K562 (cell line): ENCODE data around the gene KRTAP21-2. TPM values are rescaled to one million over a fixed set of nuclear protein-coding genes. Genes with fewer than 3 reads are reported as not detected.
"Not testable (repeated sequence)": the region's sequence is repeated elsewhere in the genome, so short reads cannot be mapped to it uniquely, and the experiment has no call there.

Experiments used
- ATAC-seq: fragments of 200-7000 bp; cut with Tn5 transposase; 3 replicates; pipeline ENCODE4 v1.9.1; 2020; ENCODE audit warnings: moderate library complexity
- BruUV-seq: library from RNA; stranded (reverse); fragments of 400-500 nt; replicated peaks from 2 replicates; lab custom pipeline; 2021; lab: Mats Ljungman, UMichigan
- CTCF ChIA-PET: fragments of 300-600 bp; formaldehyde crosslinking; extraction: SDS; loops from one replicate; lab custom pipeline; 2021; ENCODE audit warnings: low intra/inter-chr PET ratio; lab: Yijun Ruan, JAX
- POLR2A ChIA-PET: fragments of 300-600, 350-650 bp; sonication (Branson Sonifier 250); formaldehyde crosslinking; extraction: SDS; loops from one replicate; lab custom pipeline; 2021; ENCODE audit warnings: antibody characterized with exemption, inconsistent platforms; lab: Yijun Ruan, JAX
- DNase-seq, 4 experiments: peaks; one replicate each; pipeline versions ENCODE4 v3.0.0 to v3.0.0-alpha.2; 2011 to 2018; ENCODE audit warnings: low spot score in 3 of 4, mixed read lengths in 3 of 4; ENCODE audit errors: extremely low read depth in 1 of 4
- FAIRE-seq: peaks from 2 replicates; lab custom pipeline; 2011; peaks lifted over from hg19 to GRCh38; lab: Jason Lieb, UNC
- H2AFZ ChIP-seq: 2 replicates; pipeline ENCODE4 v1.6.0; 2011; ENCODE audit warnings: low read depth, low read length, control low read depth, inconsistent platforms
- H3K27ac ChIP-seq: fragments of 200-600 bp; 3 replicates; pipeline ENCODE4 v1.8.0; 2011; ENCODE audit warnings: low read depth, mild to moderate bottlenecking, control low read depth, inconsistent platforms, low read length, moderate library complexity, mixed read lengths; ENCODE audit errors: extremely low read depth
- H3K27me3 ChIP-seq, 2 experiments: fragments of 300-600 bp in 1 of 2; 2 replicates in 1 of 2; 3 replicates in 1 of 2; pipeline versions ENCODE4 v1.6.0 to v1.8.0; 2011; ENCODE audit warnings: inconsistent platforms in 2 of 2, low read length in 2 of 2, mild to moderate bottlenecking in 1 of 2, mixed read lengths in 1 of 2, moderate library complexity in 1 of 2; ENCODE audit not compliant: control insufficient read depth in 2 of 2, insufficient read depth in 2 of 2
- H3K36me3 ChIP-seq: fragments of 300-600 bp; 3 replicates; pipeline ENCODE4 v1.8.0; 2011; ENCODE audit warnings: mild to moderate bottlenecking, low read length, inconsistent platforms; ENCODE audit not compliant: control insufficient read depth, insufficient read depth
- H3K4me1 ChIP-seq, 2 experiments: fragments of 200-600 bp in 1 of 2; replicated peaks in 1 of 2; 2 replicates in 1 of 2; 3 replicates in 1 of 2; pipeline versions ENCODE4 v1.5.1 to v1.8.0; 2011; ENCODE audit warnings: inconsistent platforms in 2 of 2, low read length in 2 of 2, mild to moderate bottlenecking in 1 of 2, mixed read lengths in 1 of 2, moderate library complexity in 1 of 2; ENCODE audit not compliant: control insufficient read depth in 2 of 2, insufficient read depth in 2 of 2
- H3K4me2 ChIP-seq: 2 replicates; pipeline ENCODE4 v1.6.1; 2011; ENCODE audit warnings: low read length, control low read depth, inconsistent platforms, mixed read lengths; ENCODE audit not compliant: insufficient read depth
- H3K4me3 ChIP-seq: fragments of 200-600 bp; sonication (generic), shearing (Covaris generic); 2 replicates; pipeline ENCODE4 v1.5.1; 2016; ENCODE audit warnings: control low read depth, inconsistent platforms
- H3K79me2 ChIP-seq: fragments of 200-600 bp; 3 replicates; pipeline ENCODE4 v1.8.0; 2011; ENCODE audit warnings: low read length, inconsistent platforms; ENCODE audit not compliant: control insufficient read depth, insufficient read depth
- H3K9ac ChIP-seq, 2 experiments: 2 replicates each; pipeline versions ENCODE4 v1.6.0 to v1.6.1; 2011; ENCODE audit warnings: low read depth in 2 of 2, low read length in 2 of 2, control low read depth in 1 of 2, inconsistent platforms in 1 of 2, mild to moderate bottlenecking in 1 of 2, mixed read lengths in 1 of 2; ENCODE audit not compliant: insufficient read depth in 1 of 2
- H3K9me1 ChIP-seq: one replicate; pipeline ENCODE4 v1.6.0; 2011; ENCODE audit warnings: inconsistent platforms, mild to moderate bottlenecking, low read length, moderate library complexity; ENCODE audit not compliant: control insufficient read depth, insufficient read depth
- H3K9me3 ChIP-seq: replicated peaks from 2 replicates; pipeline ENCODE4 v1.5.1; 2011; ENCODE audit warnings: low read depth, low read length, inconsistent platforms; ENCODE audit not compliant: control insufficient read depth, insufficient read depth
- H4K20me1 ChIP-seq: replicated peaks from 2 replicates; pipeline ENCODE4 v1.6.1; 2011; ENCODE audit warnings: low read length, inconsistent platforms, mixed read lengths; ENCODE audit not compliant: control insufficient read depth, insufficient read depth
- C11orf30 ChIP-seq: fragments of 450-650 bp; IDR thresholded peaks from 2 replicates; pipeline ENCODE4 v1.6.1; 2016; ENCODE audit warnings: low read depth, mild to moderate bottlenecking
- FOXO4 ChIP-seq: fragments of 450-650 bp; formaldehyde crosslinking; IDR thresholded peaks from 2 replicates; pipeline ENCODE4 v1.4.0; 2020; ENCODE audit warnings: mild to moderate bottlenecking, moderate library complexity
- MAFF ChIP-seq: IDR thresholded peaks from 2 replicates; pipeline ENCODE4 v1.6.1; 2012; ENCODE audit warnings: low read length, improper control_type of control experiment
- MYBL2 ChIP-seq, 2 experiments: fragments of 450-650 bp in 1 of 2; sonication (generic) in 1 of 2; formaldehyde crosslinking in 1 of 2; IDR thresholded peaks; 2 replicates each; pipeline versions ENCODE4 v1.6.1 to v1.8.1; 2017 to 2022; ENCODE audit warnings: borderline replicate concordance in 1 of 2, inconsistent platforms in 1 of 2, low read depth in 1 of 2, mild to moderate bottlenecking in 1 of 2, missing genetic modification reagents in 1 of 2, moderate library complexity in 1 of 2
- NFE2L1 ChIP-seq: fragments of 450-650 bp; IDR thresholded peaks from 2 replicates; pipeline ENCODE4 v1.6.1; 2016; ENCODE audit warnings: missing genetic modification characterization, low read depth, mild to moderate bottlenecking, missing compliant biosample characterization, moderate library complexity, borderline replicate concordance
- U2AF2 ChIP-seq: fragments of 200-400 bp; formaldehyde crosslinking; optimal IDR thresholded peaks from 2 replicates; pipeline ENCODE3; 2017; ENCODE audit warnings: low read depth, mild to moderate bottlenecking, low read length
- WGBS: fragments of 100-300 bp; shearing (Covaris generic); methylation state at CpG from one replicate; pipeline ENCODE4 v1.1.6; 2016; ENCODE audit warnings: low coverage, mixed read lengths; ENCODE audit not compliant: insufficient coverage; ENCODE audit errors: missing lambda C conversion rate; 5-methylcytosine and 5-hydroxymethylcytosine counted together
- in situ Hi-C: fragments of 300-500 bp; cut with MboI; formaldehyde crosslinking; loops from 4 replicates; pipeline ENCODE4 v1.15.0; 2018; ENCODE audit warnings: inconsistent platforms, mixed read lengths
- intact Hi-C: fragments of 100-400 bp; cut with micrococcal nuclease; formaldehyde crosslinking; loops from 2 replicates; pipeline ENCODE4 v1.14.2; 2022
- polyA plus RNA-seq, 8 experiments: library from polyadenylated mRNA; depleted of rRNA in 4 of 8; stranded (reverse) in 5 of 8; unstranded in 3 of 8; fragments of >200 nt; fragmentation: Nextera tagmentation in 2 of 8; fragmentation: Illumina TruSeq in 1 of 8; extraction: Ambion mirVana in 2 of 8; extraction: Trizol in 1 of 8; gene quantifications; 2 replicates each; pipeline versions ENCODE4 v1.2.1 to v1.2.3, GENCODE V29; 2011 to 2014; ENCODE audit warnings: inconsistent platforms in 1 of 8, missing spikeins in 1 of 8
- total RNA-seq, 7 experiments: library from RNA; depleted of rRNA in 6 of 7; stranded (reverse); fragments of >200 nt in 6 of 7; fragmentation: Illumina TruSeq in 2 of 7; extraction: Trizol in 2 of 7; gene quantifications; 2 replicates each; pipeline versions ENCODE4 v1.2.1 to v1.2.3, GENCODE V29; 2011 to 2021; ENCODE audit warnings: low replicate concordance in 1 of 7

The KRTAP21-2 gene
- total and polyA plus RNA-seq, 9 of the 15 experiments (the other 6 are each of a cell fraction or from before 2014, with no cell fraction given), result not detected

DNA sequence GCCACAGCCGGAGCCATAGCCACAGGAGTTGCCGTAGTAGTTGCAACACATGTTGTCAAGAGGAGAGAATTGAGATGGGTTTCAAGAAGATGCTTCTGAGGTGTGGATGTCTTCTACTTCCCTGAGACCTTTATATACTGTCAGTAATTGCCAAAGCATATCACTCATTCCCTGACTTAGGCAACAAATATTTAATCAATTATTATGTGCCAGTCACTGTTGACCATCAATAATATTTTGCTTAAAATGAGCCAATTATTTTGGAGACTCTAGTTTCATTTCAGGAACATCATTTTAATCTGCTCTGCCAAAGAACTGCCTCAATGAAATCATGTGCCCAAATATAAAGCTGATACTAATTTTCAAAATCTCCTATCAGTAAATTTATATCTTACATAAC is 8.3 kb upstream of the KRTAP21-2 start, which contains the start of gene KRTAP21-1:
Gene KRTAP21-1 (minus strand): TSS at position 101 of the 400 bp plus-strand sequence. CDS start 50 bp downstream, at position 51.
- H3K4me1 ChIP-seq, H3K4me2 ChIP-seq, H3K27ac ChIP-seq, H3K9ac ChIP-seq, H2AFZ ChIP-seq, H3K79me2 ChIP-seq, ATAC-seq, POLR2A ChIA-PET, H3K36me3 ChIP-seq, H3K27me3 ChIP-seq, DNase-seq, BruUV-seq, H3K4me3 ChIP-seq, H4K20me1 ChIP-seq, in situ Hi-C loops, CTCF ChIA-PET, H3K9me1 ChIP-seq, intact Hi-C loops, FAIRE-seq, H3K9me3 ChIP-seq: not testable (repeated sequence)
- WGBS, result 0% methylated on average over 2 of the region's 2 CpGs

DNA sequence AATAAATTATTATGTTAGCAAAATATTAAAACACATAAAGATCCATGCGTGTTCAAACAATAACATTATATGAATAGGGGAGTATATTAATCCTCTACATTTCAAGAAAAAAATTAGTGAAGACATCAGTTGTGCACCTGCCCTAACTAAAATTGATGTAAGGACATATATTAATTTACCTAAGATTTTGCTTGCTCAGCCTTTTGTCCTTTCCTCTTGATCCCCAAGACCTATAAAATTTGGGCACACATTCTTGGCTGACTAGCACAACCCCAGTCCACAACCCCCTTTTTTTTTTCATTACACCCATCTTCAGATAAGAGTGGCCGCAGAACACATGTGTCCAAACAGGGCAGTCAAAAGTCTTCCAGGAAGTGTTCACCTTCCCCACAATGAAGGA is 6.6 kb downstream of the KRTAP21-2 start:
- FAIRE-seq (no peak), ATAC-seq (no peak), DNase-seq (no peak)
- TF ChIP-seq C11orf30 (no peak), NFE2L1 (tag) (no peak), FOXO4 (CRISPR knock-in tag) (no peak), U2AF2 (no peak), MYBL2 (IDR thresholded peaks at IDR 0.05; ENCODE audit: low read depth) (no peak), MYBL2 (CRISPR knock-in tag; IDR thresholded peaks at IDR 0.05; ENCODE audit: borderline replicate concordance) (no peak), MAFF (peak; percentile 14; the same call in 1 of the 2 replicates)
- no peak overlapping the region for H3K4me2 ChIP-seq
- ChIA-PET CTCF (no interaction called here), POLR2A (no interaction called here)
- peaks cover 3% of the 10 kb centered on the region; the same call in 1 of the 2 replicates for H3K9me3 ChIP-seq
- H3K9ac ChIP-seq, result no peak overlapping the region
- no peaks in the 10 kb centered on the region for H3K36me3 ChIP-seq
- no peaks in the 10 kb centered on the region for H3K4me1 ChIP-seq
- 11% methylated on average over 2 of the region's 2 CpGs for WGBS
- H3K9me1 ChIP-seq, result no peaks in the 10 kb centered on the region
- no peak overlapping the region for H2AFZ ChIP-seq
- in situ Hi-C loops (no loop called here), intact Hi-C loops (loop anchor here (10.0 kb wide), 1 partner anchor 236 kb away; the partner anchor contains the start of gene KRTAP19-5)
- no peaks in the 10 kb centered on the region for H3K27me3 ChIP-seq
- no TSS peak for BruUV-seq
- no peaks in the 10 kb centered on the region for H4K20me1 ChIP-seq
- H3K27ac ChIP-seq, result no peak overlapping the region
- H3K79me2 ChIP-seq, result no peaks in the 10 kb centered on the region
- no peak overlapping the region for H3K4me3 ChIP-seq
